WTC11 (cell line): Measurements from ENCODE around the gene IBA57.

ENCODE experiments used
- CTCF ChIP-seq: fragments of 200-600 bp; IDR thresholded peaks from 2 replicates; pipeline ENCODE4 v1.8.0; 2022; ENCODE audit warnings: antibody characterized with exemption
- ESRRA ChIP-seq: sonication (generic); formaldehyde crosslinking; IDR thresholded peaks from 2 replicates; pipeline ENCODE4 v1.8.1; 2022; ENCODE audit warnings: mild to moderate bottlenecking, missing genetic modification reagents, borderline replicate concordance
- KAT7 ChIP-seq: sonication (generic); formaldehyde crosslinking; IDR thresholded peaks from 2 replicates; pipeline ENCODE4 v1.8.1; 2023; ENCODE audit warnings: missing genetic modification reagents, mild to moderate bottlenecking, borderline replicate concordance
- MXD4 ChIP-seq: fragments of 250-450 bp; sonication (Bioruptor Pico); IDR thresholded peaks from 2 replicates; pipeline ENCODE4 v1.8.0; 2021; ENCODE audit warnings: mild to moderate bottlenecking, moderate library complexity, borderline replicate concordance
- MYBL2 ChIP-seq: sonication (generic); formaldehyde crosslinking; IDR thresholded peaks from 2 replicates; pipeline ENCODE4 v1.8.1; 2023; ENCODE audit warnings: mild to moderate bottlenecking, moderate library complexity, missing genetic modification reagents
- SP1 ChIP-seq: sonication (generic); formaldehyde crosslinking; conservative IDR thresholded peaks from 2 replicates; pipeline ENCODE4 v1.8.1; 2022; ENCODE audit warnings: missing genetic modification reagents

GRCh38 chr1:228175316-228176023 is 9.9 kb downstream of the IBA57 start:
- TF ChIP-seq ESRRA (CRISPR knock-in tag) (no peak), CTCF (no peak), MXD4 (CRISPR knock-in tag) (no peak), SP1 (CRISPR knock-in tag) (no peak), KAT7 (CRISPR knock-in tag) (no peak), MYBL2 (CRISPR knock-in tag) (no peak)
